Nucleus accumbens (tissue), 56 donors: ENCODE measurements around the gene PAX5.

Experiments used
- DNase-seq, 56 donors: peaks; one replicate each; lab custom pipeline; 2025; lab: John Stamatoyannopoulos, UW

The PAX5 gene

DNA sequence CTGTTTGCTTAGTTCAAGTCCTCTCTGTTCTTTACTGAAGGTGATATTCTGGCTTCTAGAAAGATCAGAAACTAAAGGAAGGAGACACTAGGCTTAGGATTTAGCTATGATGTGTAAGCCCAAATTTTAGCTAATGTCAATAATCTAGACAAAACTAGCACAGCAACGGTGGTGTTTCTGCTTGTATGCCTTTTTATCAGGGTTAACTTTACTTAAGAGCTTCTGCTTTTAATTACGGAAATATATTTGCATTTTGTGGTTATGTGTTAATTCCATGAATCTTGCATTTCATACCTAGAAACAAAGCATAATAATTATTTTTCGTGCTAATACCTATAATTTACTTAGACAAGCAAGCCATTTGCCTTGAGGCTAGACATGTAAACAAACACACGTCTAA lies 96.1 kb downstream of the PAX5 start:
- DNase-seq, result no peak

DNA sequence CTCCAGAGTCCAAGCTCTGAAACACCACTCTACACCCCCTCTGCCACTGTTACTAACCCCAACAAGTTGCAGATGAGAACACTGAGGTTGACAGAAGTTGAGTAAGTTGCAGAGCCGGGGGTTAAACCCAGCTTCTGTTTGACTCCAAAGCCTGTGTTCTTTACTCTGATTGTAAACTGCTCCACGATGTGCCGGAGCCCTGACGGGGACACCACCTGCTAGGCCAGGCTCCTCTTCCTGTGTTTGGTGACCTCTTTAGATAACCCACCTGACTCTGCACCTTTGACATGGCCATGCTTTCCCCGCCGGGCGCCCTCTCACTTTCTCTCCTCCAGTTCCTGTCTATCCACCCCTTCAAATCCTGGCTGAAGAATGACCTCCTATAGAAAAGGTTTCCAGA lies 96.7 kb downstream of the PAX5 start:
- no peak for DNase-seq

DNA sequence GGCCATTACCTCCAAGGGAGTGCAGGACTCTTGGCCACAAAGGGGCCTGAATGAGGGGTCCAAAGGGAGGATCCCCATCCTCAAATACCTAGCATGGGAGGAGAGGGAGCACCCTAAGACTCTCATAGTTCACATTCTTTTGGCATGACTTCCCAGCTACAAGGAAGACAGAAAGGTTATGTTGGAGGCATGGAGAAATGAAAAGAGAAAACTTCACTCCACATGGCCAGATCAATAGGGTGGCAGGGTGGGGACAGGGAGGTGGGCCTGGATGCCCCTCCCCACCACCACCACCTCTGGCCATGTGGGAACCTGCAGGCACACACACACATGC lies 97.6 kb downstream of the PAX5 start:
- DNase-seq, result no peak

DNA sequence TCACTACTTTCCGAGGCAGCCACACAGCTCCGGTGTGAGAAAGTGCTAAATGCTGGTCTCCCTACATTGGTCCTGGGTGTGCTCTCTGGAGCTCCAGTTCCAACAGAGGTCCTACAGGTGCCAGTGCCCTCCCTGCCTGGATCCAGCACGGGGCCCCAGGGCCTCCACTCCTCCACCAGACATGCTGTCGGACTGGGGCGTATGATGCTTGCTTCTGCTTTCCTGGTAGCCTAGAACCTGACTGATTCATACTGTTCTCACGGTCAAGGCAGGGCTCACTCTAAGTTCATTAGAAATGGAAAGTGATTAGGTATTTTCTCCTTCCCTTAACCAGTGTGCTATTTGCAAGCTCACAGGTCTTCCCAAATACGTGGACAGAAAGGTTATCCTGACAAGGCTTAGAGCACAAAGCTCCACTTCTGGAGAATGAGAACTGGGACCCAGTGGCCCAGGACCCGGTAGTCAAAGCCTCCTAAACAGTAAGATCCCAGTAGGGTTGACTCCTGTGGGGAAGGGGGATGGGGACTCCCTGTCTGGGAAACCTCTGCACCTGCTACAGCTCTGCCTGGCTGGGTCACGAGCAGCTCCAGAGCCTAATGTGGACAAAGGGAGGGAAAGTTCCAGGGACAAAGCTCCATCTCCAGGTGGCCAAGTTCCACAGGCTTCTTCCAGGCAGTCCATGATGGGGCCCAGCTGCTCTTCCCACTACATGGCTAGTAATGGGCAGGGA lies 98.1 kb downstream of the PAX5 start:
- no peak for DNase-seq

DNA sequence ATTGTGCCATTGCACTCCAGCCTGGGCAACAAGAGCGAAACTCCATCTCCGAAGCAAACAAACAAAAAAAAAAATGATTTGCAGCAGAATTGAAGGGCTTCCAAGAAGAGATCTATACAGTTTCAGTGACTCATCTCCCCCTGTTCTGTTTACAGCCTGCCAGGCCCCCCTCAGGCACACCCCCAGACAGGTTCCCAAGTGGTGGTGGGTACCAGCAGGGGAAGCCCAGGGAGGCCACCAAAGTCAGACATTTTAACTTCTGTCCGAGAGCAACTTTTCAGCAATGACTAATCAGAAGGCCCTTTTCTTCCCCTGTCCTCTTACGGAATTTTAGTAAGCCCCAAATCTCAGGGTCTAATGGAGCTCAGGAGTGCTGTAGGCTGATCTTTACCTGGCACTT lies 98.7 kb downstream of the PAX5 start:
- no peak for DNase-seq

DNA sequence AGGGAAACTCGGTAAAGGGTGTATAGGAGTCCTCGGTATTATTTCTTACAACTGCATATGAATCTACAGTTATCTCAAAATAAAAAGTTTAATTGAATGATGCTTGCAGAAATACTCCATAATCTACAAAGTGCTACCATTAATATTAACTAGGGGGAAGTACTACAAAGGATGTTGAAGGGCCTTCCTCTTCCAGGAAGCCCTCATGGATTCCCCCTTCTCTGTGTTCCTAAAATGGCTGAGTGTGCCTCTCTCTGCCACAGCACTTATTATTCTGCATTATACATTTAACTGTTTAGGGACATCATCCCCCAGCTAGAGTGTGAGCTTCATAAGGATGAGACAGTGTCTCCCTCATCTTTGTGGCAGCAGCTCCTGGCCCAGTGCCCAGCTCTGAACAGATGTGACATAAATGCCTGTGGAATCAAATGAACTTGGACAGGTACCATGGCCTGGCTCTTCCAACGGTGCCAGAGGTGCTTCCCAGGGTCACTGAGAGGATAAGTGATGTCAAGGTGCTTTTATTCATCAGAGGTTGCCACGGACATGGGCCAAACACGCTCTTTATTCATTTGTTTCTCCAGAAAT lies 99.5 kb downstream of the PAX5 start:
- no peak for DNase-seq

DNA sequence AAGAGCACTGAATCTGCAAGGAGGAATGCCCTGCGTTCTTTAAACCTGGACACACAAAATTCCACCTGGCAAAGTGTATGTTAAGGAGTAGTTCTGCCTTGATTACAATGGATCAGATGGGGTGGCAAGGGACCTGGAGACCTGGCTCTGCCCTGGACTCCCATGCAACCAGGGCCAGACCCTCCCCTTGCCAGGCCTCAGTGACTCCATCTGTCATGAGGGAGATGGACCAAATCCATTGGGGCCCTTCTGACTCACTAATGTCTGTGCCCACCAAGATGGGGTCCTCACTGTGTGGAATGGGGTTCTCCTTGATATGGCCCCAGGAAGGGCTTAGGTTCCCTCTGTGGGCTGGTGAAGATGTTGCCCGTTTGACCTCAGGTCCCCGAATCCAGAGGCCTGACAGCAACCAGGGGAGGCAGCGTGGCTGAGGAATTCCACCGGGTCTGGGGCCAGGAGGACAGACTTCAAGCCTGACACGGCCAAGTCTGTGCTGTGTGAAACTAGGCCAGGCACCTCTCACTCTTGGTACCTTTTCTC lies 100.3 kb downstream of the PAX5 start:
- DNase-seq, result no peak

DNA sequence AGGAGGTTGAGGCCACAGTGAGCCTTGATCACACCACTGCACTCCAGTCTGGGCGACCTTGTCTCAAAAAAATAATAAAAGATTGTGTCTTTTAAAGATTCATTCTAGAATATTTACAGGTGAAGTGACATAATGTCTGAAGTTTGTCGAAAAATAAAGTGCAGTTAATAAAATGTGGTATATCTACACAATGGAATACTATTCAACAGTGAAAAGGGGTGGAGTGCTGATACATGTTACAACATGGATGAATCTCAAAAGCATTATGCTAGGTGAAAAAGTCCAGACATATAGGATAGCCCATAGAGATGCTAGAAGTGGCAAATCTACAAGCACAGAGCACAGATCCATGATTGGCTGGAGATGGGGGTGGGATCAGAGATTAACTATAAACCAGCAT lies 101.9 kb downstream of the PAX5 start:
- no peak for DNase-seq

DNA sequence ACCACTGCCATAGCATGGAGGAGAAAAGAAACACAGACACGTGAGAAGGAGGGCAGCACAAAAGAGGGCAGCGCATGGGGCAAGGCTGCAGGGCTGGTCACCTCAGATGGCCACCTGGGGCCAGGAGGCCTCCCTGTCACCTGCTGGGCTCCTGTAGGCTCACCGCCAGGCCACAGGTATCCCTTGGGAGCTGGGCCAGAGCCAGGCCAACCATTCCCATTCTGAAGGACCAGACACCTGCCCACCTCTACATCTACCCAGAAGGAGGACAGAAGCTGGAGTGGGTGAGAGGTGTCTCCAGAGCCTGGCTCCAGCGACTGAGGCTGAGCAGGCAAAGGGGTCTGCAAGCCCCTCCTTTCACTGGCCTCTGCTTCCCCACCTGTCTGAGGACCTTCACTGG lies 103.1 kb downstream of the PAX5 start:
- no peak for DNase-seq

DNA sequence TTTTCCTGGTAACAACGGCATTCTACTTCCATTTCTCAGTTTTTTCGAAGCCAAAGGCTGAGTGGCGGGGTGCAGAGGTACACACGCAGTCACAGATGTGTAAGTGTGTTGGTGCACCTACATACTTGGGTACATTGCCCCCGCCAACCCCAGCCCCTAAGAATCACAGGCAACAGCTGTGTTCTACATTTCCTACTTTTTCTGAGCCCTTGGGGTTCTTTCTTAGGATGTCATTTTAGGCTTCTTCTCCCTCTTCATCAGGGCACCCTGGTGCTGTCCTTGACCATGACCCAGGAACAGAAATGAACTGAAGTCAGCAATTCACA lies 104.8 kb downstream of the PAX5 start:
- no peak for DNase-seq

DNA sequence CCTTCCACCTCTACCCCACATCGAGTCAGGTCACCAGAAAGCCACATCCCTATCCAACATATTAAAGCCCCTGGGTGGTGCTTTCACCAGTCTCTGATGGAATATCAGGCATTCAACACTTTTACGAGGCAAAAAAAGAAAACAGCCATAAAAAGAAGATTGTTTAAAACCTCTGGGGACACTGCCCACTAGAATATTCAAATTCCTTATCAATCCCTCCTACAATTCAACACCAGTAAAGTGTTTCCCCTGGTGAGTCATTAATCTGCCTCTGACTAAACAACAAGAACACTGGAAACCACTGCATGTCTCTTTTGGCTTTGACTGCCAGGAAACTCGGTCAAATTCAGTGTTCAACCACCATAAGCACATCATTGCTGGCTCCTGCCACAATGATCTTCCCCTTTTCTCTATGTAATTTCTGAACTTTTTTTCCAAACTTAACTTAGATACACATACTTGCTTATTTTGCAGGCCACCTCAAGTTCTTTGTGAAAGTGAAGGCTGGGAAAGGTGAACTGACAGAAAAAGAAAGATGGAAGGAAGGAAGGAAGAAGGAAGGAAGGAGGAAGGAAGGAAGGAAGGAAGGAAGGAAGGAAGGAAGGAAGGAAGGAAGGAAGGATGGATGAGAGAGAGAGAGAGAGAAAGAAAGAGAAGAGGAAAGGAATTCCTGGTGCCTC lies 105.3 kb downstream of the PAX5 start:
- DNase-seq, result no peak

DNA sequence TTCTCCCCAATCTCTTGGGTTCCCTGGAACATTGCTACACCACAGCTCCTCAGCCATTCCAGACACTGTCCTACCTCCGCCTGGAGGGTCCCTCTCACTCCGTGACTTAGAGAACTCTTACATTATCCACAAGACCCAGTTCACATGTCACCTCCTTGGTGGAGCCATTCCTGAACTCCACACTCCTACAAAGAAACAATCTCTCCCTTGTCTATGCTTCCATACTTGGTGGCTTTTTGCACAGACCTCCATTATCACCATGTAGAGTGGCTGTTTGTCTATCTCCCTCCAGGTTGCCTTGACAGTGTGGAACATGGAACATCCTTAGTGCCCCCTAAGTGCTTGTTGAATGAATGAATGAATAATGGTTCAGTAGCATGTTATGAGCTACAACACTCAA lies 105.9 kb downstream of the PAX5 start:
- DNase-seq, result no peak

DNA sequence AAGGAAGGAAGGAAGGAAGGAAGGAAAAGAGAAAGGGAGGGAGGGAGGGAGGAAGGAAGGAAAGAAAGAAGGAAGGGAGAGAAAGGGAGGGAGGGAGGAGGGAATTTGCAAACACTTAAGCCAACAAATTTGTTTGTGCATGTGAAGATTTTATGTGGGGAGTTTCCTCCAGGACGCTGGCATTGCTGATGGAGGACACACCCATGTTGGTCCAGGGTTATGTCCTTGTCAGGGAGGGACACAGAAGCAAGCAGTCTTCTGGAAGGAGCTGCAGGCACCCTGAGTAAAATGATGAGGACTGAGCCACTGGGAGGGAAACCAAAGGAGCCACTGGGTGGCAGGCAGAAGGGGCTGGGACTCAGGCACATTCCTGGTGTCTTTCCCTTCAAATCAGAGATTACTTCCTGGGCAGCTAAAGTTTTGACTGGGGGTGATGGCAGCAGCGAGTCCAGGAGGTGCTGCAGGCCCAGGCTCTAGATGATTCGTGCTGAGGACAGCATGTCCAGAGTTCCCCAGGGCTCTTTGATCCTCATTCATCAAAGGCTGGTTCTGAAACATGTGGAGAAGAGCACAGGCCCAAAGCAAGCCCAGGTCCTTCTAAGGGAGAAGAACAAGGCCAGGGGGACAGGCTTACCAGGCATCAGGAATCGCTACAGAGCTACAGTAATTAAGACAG lies 109.2 kb downstream of the PAX5 start:
- no peak for DNase-seq

DNA sequence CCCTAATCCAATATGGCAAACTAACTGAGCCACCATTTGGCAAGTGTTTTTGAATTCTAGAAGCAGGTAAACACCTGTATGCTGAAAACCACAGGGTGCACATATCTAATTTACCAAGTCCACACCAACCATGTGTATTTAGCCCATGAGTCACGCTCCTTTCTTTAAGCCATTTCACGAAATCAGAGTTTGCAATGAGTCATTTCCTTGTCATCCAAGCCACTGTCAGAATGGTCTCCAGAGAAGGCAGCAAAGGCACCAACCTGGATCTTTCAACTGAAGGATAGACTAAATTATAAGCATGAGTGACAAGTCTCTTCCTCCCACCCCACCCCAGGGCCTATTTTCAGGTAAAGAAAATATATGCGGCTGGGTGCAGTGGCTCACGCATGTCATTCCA lies 110.0 kb downstream of the PAX5 start:
- peak in 7 of 56 donors; percentile 1 to 24 (median 15) for DNase-seq

DNA sequence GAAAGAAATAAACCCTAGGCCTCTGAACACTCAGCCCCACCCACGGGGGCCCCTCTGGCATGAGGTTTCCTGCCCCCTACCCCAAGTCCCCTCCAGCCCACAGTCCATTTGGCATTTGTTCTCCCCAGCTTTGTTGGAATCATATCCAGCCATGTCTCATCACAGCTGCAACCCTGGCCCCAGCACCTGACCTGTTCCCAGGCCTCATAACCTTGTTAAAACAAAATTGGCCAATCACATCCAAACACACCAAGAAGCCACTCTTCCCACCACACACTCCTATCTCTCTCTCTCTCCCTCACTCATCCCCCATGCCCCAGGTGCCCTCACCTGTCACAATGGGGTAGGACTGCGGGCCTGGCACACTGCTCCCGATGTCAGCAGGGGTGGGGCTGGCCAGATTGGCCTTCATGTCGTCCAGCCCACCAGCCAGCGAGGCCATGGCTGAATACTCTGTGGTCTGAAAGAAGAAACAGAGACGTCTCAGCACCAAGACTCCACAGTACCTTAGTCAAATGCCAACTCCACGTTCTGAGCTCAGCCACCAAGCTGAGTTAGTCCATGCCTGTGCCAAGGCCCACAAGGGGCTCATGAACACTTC lies 110.9 kb downstream of the PAX5 start:
- DNase-seq, result no peak

DNA sequence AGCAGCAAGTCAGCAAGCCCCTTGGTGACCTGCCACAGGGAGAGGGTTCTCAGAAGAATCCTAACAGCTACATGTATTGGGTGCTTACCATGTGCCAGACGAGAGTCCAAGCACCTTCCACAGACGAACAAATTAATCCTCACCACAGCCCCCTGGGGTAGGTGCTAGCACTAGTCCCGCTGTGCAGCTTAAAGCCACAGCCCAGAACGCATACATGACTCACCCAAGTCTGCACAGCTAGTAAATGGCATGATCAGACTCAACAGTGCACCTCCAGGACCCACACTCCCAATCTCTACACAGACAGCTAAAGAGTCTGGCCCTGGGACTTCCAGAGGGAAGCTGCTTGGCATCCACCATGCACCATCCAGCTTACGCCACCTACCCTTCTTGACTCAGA lies 111.5 kb downstream of the PAX5 start:
- DNase-seq, result no peak

DNA sequence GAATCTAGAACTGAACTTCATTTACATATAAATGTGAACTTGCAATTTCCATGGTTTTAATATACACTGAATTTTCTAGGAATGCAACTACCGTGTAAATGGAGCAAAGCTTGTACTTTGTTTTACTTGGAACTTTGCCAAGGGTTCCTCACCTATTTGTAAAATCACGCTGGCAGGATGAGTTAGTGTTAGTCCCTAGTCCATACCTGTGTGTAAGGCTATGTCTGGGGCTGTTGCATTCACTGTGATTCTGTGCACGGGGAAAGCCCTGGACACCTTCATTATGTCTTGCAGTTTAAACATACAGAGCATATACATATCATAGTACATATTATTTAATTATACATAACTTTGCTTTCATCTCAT lies 119.9 kb downstream of the PAX5 start:
- no peak for DNase-seq

DNA sequence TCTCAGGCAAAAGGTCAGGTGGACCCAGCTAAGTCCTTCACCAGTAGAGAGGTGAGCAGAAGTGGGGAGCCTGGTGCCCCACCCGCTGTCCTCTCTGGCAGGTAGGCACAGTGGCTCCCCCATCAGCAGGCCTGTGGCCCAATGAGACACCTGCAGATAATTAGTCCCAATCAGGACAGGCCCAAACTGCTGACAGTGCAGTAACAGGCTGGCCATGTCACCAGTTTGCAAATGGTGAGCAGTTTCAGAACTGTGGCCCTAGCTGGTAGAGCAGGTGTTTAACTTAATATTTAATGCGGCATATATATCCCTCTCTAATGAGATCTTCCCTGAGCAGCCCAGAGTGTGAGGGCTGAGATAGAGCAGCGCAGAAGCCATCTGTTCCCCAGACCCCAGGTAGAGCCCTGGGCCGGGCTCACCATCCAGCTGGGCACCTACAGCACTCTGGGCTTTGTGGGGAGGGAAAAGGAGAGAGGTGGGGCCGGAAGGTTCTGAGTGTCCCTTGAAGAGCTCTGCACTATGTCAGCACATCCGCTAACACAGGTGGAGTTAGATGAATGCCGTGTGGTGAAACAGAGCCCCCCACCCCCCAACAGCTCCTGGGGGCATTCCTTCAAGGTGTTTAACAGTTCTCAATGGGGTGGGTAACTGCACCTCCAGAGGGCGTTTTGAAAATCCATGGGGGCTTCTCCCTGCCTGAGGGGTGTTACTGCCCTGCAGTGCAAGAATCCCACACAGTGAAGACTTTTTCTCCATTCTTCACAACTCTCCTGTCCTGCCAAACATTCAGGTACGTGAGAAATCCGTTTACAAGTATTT lies 120.5 kb downstream of the PAX5 start:
- DNase-seq, result no peak

DNA sequence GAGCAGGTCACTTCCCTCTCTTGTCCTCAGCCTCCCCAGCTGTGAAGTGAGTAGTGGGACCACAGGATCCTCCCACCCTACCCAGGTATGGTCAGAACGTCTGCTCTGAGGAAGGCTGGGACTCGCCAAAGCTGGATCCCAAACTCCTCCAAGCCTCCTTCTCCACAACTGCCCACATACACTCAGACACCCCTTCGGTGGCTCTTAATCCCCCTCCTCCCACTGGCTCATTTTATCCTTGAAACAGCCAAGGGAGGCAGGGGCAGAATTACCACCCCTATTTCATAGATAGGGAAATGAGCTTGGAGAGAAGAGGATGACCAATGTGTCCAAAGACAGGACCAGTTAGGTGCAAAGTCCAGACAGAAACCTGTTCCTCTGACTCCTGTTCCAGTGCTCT lies 121.4 kb downstream of the PAX5 start:
- DNase-seq, result no peak
